ENCODE data around the gene SASH1. TPM values are rescaled to one million over a fixed set of nuclear protein-coding genes. Genes with fewer than 3 reads are reported as not detected.

SASH1 gene
- total RNA-seq, 2 donors from 2014 or later, result 80.8 to 99.4 TPM

- intact Hi-C loops (cut with DNase I), result no loop called here
- no peak for DNase-seq (ENCODE audit: low spot score)
These were observed 206.1 kb downstream of the SASH1 start for GRCh38 chr6:148548749-148549140.

GRCh38 chr6:148550569-148550968 lies 207.9 kb downstream of the SASH1 start:
- intact Hi-C loops (cut with DNase I), result no loop called here
- no peak for DNase-seq (ENCODE audit: low spot score)

GRCh38 chr6:148551226-148551625 lies 208.6 kb downstream of the SASH1 start:
- DNase-seq (ENCODE audit: low spot score), result no peak

GRCh38 chr6:148556410-148556809 lies 213.8 kb downstream of the SASH1 start:
- DNase-seq (ENCODE audit: low spot score), result no peak
- intact Hi-C loops (cut with DNase I), result no loop called here

More at GRCh38 chr6:148551226-148551625, 208.6 kb downstream of the SASH1 start:
- intact Hi-C loops (cut with DNase I), result no loop called here

GRCh38 chr6:148557796-148558321 lies 215.2 kb downstream of the SASH1 start:
- intact Hi-C loops (cut with DNase I), result no loop called here
- DNase-seq (ENCODE audit: low spot score), result no peak

GRCh38 chr6:148559848-148560433 lies 217.3 kb downstream of the SASH1 start:
- peak; percentile 94 for DNase-seq (ENCODE audit: low spot score)
- intact Hi-C loops (cut with DNase I), result loop anchor here in 1 of 2 donors (10.0 kb wide), 1 partner anchor 185 kb away; the partner anchor contains the start of gene UST

GRCh38 chr6:148561629-148562028 lies 219.0 kb downstream of the SASH1 start:
- no peak for DNase-seq (ENCODE audit: low spot score)
- intact Hi-C loops (cut with DNase I), result loop anchor here in 1 of 2 donors (10.0 kb wide), 1 partner anchor 183 kb away; the partner anchor contains the start of gene UST

GRCh38 chr6:148563066-148563465 lies 220.4 kb downstream of the SASH1 start:
- intact Hi-C loops (cut with DNase I), result loop anchor here in 1 of 2 donors (10.0 kb wide), 1 partner anchor 182 kb away; the partner anchor contains the start of gene UST
- no peak for DNase-seq (ENCODE audit: low spot score)

DNA sequence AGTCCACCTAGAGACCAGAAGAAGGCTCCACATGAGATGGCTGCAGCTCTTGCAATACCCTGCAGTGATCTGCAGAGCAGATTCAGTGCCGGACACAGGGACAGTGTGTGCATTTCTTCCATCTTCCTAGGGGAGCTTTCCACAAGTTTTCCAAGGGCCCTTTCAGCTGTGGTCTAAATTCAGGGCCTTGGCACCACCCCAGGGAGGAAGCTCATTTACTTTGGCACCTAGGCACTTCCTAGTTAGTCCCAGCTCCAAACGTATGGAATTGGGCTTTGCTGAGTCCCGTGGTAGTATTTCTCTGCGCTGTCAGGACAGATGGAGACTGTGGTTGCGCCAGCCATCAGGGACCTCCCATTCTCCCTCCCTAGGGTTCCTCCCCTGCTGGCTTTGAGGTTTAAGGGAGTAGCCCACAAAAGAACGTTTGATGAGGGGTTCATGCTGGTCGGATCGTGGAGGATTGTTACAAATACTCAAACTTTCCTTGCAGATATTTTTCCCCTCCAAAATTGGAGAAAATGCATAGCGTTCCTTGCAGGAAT lies 221.9 kb downstream of the SASH1 start:
- DNase-seq (ENCODE audit: low spot score), result no peak
- intact Hi-C loops (cut with DNase I), result loop anchor here (5.0 to 10.0 kb wide), 2 partner anchors 180 to 1198 kb away; partner anchors contain the start of gene UST (in 1 of the 2)

DNA sequence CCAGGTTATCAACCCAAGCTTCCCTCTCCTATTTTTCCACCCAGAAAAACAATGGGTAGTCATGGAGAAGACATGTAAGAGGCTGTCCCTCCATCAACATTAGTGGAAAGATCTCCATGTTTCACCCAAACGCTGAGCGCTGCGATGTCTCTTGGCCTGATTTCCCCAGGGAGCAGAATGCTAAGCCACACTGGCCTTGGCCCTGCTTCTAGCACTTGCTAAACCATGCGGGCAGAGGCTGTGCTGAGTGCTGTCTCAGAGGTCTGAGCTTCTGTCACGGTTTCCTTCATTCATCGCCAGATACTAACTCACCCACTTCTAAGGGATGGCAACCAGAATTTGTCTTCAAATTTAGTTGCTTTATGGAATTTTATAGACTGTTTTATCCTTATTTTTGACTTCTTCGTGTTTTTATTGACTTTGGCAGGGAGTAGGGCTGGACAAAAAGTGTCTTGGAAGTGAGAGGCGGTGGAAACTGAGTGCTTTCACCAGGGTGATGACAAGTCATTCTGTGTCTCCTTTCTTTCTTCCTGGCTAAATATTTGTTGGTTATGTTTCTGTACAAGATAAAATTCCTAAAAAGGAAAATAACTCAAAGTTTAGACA lies 222.8 kb downstream of the SASH1 start:
- intact Hi-C loops (cut with DNase I), result loop anchor here (5.0 to 10.0 kb wide), 2 partner anchors 179 to 1197 kb away; partner anchors contain the start of gene UST (in 1 of the 2)
- DNase-seq (ENCODE audit: low spot score), result no peak

GRCh38 chr6:148565930-148566663 lies 223.5 kb downstream of the SASH1 start:
- DNase-seq (ENCODE audit: low spot score), result no peak
- intact Hi-C loops (cut with DNase I), result loop anchor here (5.0 to 10.0 kb wide), 2 partner anchors 179 to 1196 kb away; partner anchors contain the start of gene UST (in 1 of the 2)

DNA sequence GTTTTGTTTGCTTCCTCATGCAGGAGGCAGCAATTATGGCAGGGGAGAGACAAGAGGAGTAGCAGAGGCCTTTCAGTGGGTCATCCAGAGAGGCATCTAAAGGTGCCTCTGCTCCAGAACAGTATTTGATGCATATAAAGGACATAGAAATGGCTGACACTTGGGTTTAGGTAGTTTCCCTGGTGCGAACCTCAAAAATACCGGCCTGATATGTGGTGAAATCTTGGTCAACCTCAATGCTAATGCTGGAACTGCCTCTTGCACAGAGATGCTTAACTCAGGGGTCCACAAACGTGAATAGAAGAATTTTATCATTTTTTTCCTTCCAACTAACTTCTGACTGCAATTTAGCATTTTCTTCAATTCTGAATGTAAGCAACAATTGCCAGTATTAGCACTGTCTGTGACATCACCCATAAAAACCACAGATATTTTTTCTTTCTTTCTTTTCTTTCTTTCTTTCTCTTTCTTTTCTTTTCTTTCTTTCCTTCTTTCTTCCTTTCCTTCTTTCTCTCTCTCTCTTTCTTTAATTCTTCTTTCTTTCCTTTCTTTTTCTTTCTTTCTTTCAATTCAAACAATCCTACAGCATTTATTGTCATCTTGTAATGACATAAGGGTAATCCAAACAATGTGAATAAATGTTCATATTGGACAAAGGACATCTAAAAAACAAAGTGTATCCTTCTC lies 224.2 kb downstream of the SASH1 start:
- intact Hi-C loops (cut with DNase I), result loop anchor here (5.0 to 10.0 kb wide), 2 partner anchors 178 to 1195 kb away; partner anchors contain the start of gene UST (in 1 of the 2)
- no peak for DNase-seq (ENCODE audit: low spot score)

DNA sequence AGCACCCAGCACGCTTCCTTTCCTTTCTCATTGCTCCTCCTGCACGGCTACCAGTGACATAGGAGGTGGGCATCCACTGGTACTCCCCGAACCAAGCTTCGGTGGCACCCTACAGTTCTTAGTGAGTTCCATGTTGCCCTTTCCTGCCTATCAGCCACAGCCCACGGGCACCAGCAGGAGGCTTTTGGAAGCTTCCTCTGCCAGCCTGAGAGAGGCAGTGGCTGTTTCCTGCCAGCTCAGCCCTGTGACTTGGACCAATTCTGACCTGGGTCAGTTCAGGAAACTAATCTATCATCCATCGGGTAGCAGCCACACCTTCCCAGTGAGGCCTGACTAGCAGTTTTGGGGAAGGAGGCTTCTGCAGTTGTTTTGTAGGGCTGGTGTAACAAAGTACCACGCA lies 227.8 kb downstream of the SASH1 start:
- intact Hi-C loops (cut with DNase I), result loop anchor here in 1 of 2 donors (10.0 kb wide), 1 partner anchor 864 kb away; no protein-coding TSS in a partner anchor
- DNase-seq (ENCODE audit: low spot score), result no peak

DNA sequence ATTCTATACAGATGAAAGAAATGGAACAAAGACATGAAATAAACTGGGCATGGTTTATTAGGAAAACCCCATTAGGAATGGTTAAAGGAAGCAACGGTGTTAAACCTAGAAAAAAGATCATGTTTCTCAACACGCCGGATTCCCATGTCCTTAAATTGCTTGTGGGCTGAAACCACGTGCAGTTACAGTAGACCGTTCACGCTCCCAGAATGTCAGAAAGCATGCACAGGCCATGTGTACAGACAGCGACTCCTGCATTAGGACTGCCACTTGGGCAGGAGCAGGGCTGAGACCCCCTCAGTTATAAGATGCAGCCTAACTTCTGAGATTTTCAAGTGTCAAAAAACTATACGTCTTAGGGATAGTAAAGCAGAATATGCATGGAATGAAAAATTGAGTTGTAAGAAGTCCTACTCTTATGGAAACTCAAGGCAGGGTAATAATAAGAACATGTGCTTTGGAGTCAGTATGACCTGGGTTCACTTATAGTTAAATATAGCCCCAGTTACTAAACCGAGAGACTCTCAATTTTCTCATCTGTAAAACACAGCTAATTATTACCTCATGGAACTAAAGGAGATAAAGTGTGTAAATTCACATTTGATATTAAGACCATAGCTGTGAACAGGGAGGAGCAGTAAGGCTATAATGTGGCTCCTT lies 230.2 kb downstream of the SASH1 start:
- DNase-seq (ENCODE audit: low spot score), result no peak
- intact Hi-C loops (cut with DNase I), result loop anchor here in 1 of 2 donors (10.0 kb wide), 1 partner anchor 862 kb away; no protein-coding TSS in a partner anchor

DNA sequence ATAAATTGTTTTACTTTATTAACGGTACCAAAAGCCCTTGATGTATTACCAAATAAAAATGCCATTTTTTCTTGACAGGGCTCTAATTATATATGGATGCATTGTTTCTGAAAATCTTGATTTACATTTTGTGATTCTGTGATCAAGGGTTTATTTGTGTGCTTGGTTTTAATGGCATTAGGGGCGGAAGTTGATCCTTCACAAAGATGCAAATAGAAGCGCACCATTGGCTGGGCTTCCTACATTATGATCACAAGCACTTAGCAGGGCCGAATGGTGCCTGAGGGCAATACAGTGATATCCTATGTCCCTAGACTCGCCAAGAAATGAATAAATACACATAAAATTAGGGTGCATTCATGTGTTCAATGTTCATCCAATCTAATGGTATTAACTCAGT lies 231.3 kb downstream of the SASH1 start:
- DNase-seq (ENCODE audit: low spot score), result no peak
- intact Hi-C loops (cut with DNase I), result loop anchor here in 1 of 2 donors (10.0 kb wide), 1 partner anchor 861 kb away; no protein-coding TSS in a partner anchor

DNA sequence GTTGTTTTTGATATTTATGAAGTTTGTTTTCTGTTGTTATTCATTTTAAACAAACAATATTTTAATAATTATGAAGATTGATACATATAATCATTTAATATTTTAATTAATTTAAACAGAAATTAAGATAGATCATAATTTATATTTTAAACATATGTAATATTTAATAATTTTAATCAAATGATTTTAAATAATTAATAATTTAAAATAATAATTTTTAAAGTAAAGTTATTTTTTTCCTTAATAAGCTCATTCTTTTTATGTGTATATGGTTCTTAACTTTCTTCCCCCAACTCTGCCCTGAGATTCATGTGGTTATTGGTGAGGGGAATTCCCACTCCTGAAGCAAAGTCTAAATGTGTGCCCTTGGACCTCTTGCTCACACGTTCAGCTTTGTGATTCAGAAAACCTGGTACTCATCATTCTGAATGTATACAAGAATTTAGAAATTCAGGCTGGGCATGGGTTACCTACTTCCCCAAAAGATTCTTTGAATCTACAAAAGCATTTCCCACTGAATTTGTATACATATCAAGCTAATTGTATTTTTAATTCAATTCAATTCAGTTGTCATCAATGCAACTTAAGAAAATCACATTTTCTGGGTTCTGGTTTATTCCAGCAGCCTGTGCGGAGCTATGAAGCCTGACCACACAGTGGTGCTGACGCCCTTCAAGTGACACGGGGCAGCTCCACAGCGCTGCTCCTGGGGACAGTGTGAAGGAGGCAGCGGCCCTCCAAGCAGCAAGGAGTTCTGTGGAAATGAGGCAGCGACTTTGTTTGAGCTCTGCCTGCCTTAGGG lies 235.2 kb downstream of the SASH1 start:
- DNase-seq (ENCODE audit: low spot score), result peak; percentile 92
- intact Hi-C loops (cut with DNase I), result loop anchor here (5.0 to 10.0 kb wide), 3 partner anchors 369 to 857 kb away; no protein-coding TSS in a partner anchor

- intact Hi-C loops (cut with DNase I), result loop anchor here (5.0 to 10.0 kb wide), 3 partner anchors 369 to 856 kb away; no protein-coding TSS in a partner anchor
- no peak for DNase-seq (ENCODE audit: low spot score)
These were observed 235.8 kb downstream of the SASH1 start for GRCh38 chr6:148578489-148578814.
